ENCODE measurements around the gene ABHD17A. TPM values are rescaled to one million over a fixed set of nuclear protein-coding genes. Genes with fewer than 3 reads are reported as not detected.

Gene ABHD17A
- polyA plus RNA-seq, 1 donor (not counting 4 experiments of a cell fraction or from before 2014, with no cell fraction given) = 27.2 TPM

DNA sequence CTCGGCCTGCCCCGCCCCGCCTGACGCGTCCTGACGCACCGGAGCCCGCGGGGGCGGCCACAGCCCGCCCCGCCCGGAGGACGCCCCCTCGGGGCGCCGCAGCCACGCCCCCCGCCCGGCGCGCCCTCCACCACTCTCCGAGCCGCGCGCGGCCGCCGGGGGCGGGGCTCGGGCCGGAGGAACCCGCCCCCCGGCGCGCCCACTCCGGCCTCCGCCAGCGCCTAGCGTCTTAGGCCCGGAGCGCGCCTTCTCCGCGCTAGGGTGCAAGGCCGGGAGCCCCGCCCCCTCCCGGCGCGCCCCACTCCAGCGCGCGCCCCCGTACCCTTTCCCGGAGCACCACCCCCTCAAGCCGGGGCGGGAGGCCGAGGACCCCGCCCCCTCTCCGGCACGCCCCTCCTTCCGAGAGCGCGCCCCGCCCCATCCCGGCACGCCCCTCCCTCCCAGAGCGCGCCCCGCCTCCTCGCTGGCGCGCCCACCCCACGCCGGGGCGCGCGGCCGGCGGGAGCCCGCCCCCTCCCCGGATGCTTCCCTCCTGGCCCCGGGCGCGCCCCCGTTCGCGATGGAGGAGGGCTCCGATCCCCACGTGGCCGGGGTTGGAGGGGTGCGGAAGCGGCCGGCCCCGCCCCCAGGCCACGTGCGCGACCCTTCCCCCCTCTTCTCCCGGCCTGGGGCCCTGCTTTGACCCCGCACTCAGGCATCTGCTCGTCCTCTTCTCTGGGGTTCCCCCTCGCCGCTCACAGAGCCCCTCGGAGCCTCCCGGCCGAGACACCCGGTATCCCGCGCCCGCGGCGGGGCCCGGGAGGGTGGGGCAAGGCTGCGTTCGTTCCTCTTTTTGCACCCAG is 21.4 kb downstream of the ABHD17A start:
- H2AFZ ChIP-seq (ENCODE audit: control insufficient read depth, low read length) = peak overlapping the region; percentile 43
- no peak for DNase-seq (ENCODE audit: low read depth, low spot score)
- peaks cover 14% of the 10 kb centered on the region for H4K20me1 ChIP-seq (ENCODE audit: control insufficient read depth, extremely low read depth, insufficient read depth, low read length)
- H3K4me1 ChIP-seq (ENCODE audit: control insufficient read depth, extremely low read depth, insufficient read depth, low read length) = peaks cover 28% of the 10 kb centered on the region
- peak overlapping the region; percentile 85 for H3K4me2 ChIP-seq (ENCODE audit: control insufficient read depth, extremely low read depth, insufficient read depth, low read depth, low read length)
- H3K79me2 ChIP-seq (ENCODE audit: control insufficient read depth, insufficient read depth, low read length) = peaks cover 40% of the 10 kb centered on the region
- dilution Hi-C loops (cut with MboI; ENCODE audit: extremely low pct_ligation_motif_present, low sequenced_read_pairs) = no loop called here
- peak overlapping the region; percentile 78 for H3K27ac ChIP-seq (ENCODE audit: control insufficient read depth, insufficient read depth, low read length)
- no peaks in the 10 kb centered on the region for H3K36me3 ChIP-seq (ENCODE audit: control insufficient read depth in 2 of 2, extremely low read depth in 1 of 2, insufficient read depth in 2 of 2, low read length in 2 of 2)
- no peaks in the 10 kb centered on the region for H3K9me1 ChIP-seq (ENCODE audit: control insufficient read depth, extremely low read depth, insufficient read depth, low read length)
- no peaks in the 10 kb centered on the region for H3K9me3 ChIP-seq (ENCODE audit: control insufficient read depth, low read depth, low read length)
- H3K4me3 ChIP-seq (ENCODE audit: control insufficient read depth in 2 of 3, extremely low read depth in 1 of 3, insufficient read depth in 2 of 3, low read depth in 1 of 3, low read length in 3 of 3) = peak overlapping the region; percentile 63 to 84 (median 73)
- H3K27me3 ChIP-seq (ENCODE audit: control insufficient read depth, extremely low read depth, insufficient read depth, low read length) = no peaks in the 10 kb centered on the region
- TF ChIP-seq, protein P1, sequence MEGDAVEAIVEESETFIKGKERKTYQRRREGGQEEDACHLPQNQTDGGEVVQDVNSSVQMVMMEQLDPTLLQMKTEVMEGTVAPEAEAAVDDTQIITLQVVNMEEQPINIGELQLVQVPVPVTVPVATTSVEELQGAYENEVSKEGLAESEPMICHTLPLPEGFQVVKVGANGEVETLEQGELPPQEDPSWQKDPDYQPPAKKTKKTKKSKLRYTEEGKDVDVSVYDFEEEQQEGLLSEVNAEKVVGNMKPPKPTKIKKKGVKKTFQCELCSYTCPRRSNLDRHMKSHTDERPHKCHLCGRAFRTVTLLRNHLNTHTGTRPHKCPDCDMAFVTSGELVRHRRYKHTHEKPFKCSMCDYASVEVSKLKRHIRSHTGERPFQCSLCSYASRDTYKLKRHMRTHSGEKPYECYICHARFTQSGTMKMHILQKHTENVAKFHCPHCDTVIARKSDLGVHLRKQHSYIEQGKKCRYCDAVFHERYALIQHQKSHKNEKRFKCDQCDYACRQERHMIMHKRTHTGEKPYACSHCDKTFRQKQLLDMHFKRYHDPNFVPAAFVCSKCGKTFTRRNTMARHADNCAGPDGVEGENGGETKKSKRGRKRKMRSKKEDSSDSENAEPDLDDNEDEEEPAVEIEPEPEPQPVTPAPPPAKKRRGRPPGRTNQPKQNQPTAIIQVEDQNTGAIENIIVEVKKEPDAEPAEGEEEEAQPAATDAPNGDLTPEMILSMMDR (optimal IDR thresholded peaks at IDR 0.05 in 1 of 3, IDR thresholded peaks at IDR 0.05 in 1 of 3, conservative IDR thresholded peaks at IDR 0.05 in 1 of 3; ENCODE audit: extremely low read depth in 1 of 3, insufficient read depth in 2 of 3, low read length in 3 of 3) = no peak
- no peak for TF ChIP-seq EZH2 (IDR thresholded peaks at IDR 0.05; ENCODE audit: low read length)
- FAIRE-seq = no peak
- H3K9ac ChIP-seq (ENCODE audit: control insufficient read depth, extremely low read depth, insufficient read depth, low read length) = peak overlapping the region; percentile 89

DNA sequence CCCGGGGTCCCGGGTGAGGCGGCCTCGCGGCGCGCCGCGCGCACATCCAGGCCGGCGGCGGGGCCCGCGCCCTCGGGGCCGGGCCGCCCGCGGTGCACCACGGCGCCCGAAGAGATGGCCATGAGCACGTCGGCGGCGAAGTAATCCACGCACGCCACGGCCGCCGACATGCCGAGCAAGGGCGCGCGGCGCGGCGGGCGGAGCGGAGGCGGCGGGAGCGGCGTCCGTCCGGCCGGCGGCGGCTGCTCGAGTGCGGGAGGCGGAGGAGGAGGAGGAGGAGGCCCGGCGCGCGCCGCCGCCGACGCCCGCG is 22.0 kb downstream of the ABHD17A start, which contains the start of gene KLF16:
Gene KLF16 (minus strand): TSS at position 252 of the 310 bp plus-strand sequence. CDS start 82 bp downstream, at position 170.
- Histone ChIP-seq H3K27ac (ENCODE audit: control insufficient read depth, insufficient read depth, low read length) (peak within 1 kb of the TSS; percentile 78), H3K36me3 (ENCODE audit: control insufficient read depth in 2 of 2, extremely low read depth in 1 of 2, insufficient read depth in 2 of 2, low read length in 2 of 2) (no peaks in the 10 kb centered on the region), H3K4me2 (ENCODE audit: control insufficient read depth, extremely low read depth, insufficient read depth, low read depth, low read length) (peak within 1 kb of the TSS; percentile 92), H2AFZ (ENCODE audit: control insufficient read depth, low read length) (peak within 1 kb of the TSS; percentile 43), H4K20me1 (ENCODE audit: control insufficient read depth, extremely low read depth, insufficient read depth, low read length) (peaks cover 19% of the 10 kb centered on the region), H3K9me1 (ENCODE audit: control insufficient read depth, extremely low read depth, insufficient read depth, low read length) (no peaks in the 10 kb centered on the region), H3K9me3 (ENCODE audit: control insufficient read depth, low read depth, low read length) (no peaks in the 10 kb centered on the region), H3K79me2 (ENCODE audit: control insufficient read depth, insufficient read depth, low read length) (peaks cover 46% of the 10 kb centered on the region), H3K27me3 (ENCODE audit: control insufficient read depth, extremely low read depth, insufficient read depth, low read length) (no peaks in the 10 kb centered on the region), H3K9ac (ENCODE audit: control insufficient read depth, extremely low read depth, insufficient read depth, low read length) (peak within 1 kb of the TSS; percentile 89), H3K4me3 (ENCODE audit: control insufficient read depth in 2 of 3, extremely low read depth in 1 of 3, insufficient read depth in 2 of 3, low read depth in 1 of 3, low read length in 3 of 3) (peak within 1 kb of the TSS; percentile 76 to 92 (median 88)), H3K4me1 (ENCODE audit: control insufficient read depth, extremely low read depth, insufficient read depth, low read length) (peaks cover 31% of the 10 kb centered on the region)
- TF ChIP-seq, protein P1 (optimal IDR thresholded peaks at IDR 0.05 in 1 of 3, IDR thresholded peaks at IDR 0.05 in 1 of 3, conservative IDR thresholded peaks at IDR 0.05 in 1 of 3; ENCODE audit: extremely low read depth in 1 of 3, insufficient read depth in 2 of 3, low read length in 3 of 3) = no peak
- TF ChIP-seq EZH2 (IDR thresholded peaks at IDR 0.05; ENCODE audit: low read length) = no peak
- dilution Hi-C loops (cut with MboI; ENCODE audit: extremely low pct_ligation_motif_present, low sequenced_read_pairs) = no loop called here
- FAIRE-seq (no peak), DNase-seq (ENCODE audit: low read depth, low spot score) (no peak)
